Stomach (tissue), 4 donors: ENCODE results near the gene AP1S3.
"Not testable (repeated sequence)": the region's sequence is repeated elsewhere in the genome, so short reads cannot be mapped to it uniquely, and the experiment has no call there.

Source experiments
- CTCF ChIP-seq, 7 experiments: fragments of 450-650 bp in 4 of 7; fragments of 200-600 bp in 3 of 7; sonication (generic) in 3 of 7; IDR thresholded peaks; one replicate each; pipeline ENCODE4 v1.5.1; 2016 to 2019; ENCODE audit warnings: antibody characterized with exemption in 7 of 7, control low read depth in 2 of 7, mild to moderate bottlenecking in 1 of 7
- EP300 ChIP-seq: sonication (generic); formaldehyde crosslinking; IDR thresholded peaks from one replicate; pipeline ENCODE4 v1.6.1; 2017; ENCODE audit warnings: antibody characterized with exemption
- POLR2A ChIP-seq, 4 donors: fragments of 450-650 bp; IDR thresholded peaks; one replicate each; pipeline ENCODE4 v1.6.1; 2016; ENCODE audit warnings: antibody characterized with exemption in 4 of 4, control low read depth in 2 of 4, mild to moderate bottlenecking in 1 of 4, moderate library complexity in 1 of 4
- POLR2AphosphoS5 ChIP-seq, 3 donors: sonication (generic); formaldehyde crosslinking; IDR thresholded peaks; one replicate each; pipeline ENCODE4 v1.6.1; 2016; ENCODE audit warnings: antibody characterized with exemption in 3 of 3

GRCh38 chr2:223788106-223788505, 49.3 kb downstream of the AP1S3 start:
- TF ChIP-seq CTCF (IDR thresholded peaks at IDR 0.05); POLR2A (IDR thresholded peaks at IDR 0.05); POLR2AphosphoS5 (IDR thresholded peaks at IDR 0.05); EP300: not testable (repeated sequence)
